Activated T-cell treated with anti-CD3 and anti-CD28 coated beads, Interleukin-2, amount 50 U/mL, for 24 hours (primary cell): ENCODE data around the gene C10orf90.

ENCODE experiments used
- DNase-seq: peaks from one replicate; pipeline ENCODE4 v3.0.0-alpha.2; 2020
- H3K27ac Mint-ChIP-seq: 2 replicates; pipeline ENCODE4 v1.8.0; 2020; ENCODE audit warnings: mild to moderate bottlenecking, mixed read lengths
- H3K27me3 Mint-ChIP-seq: 2 replicates; pipeline ENCODE4 v1.8.0; 2020; ENCODE audit warnings: mixed read lengths
- H3K36me3 Mint-ChIP-seq: 2 replicates; pipeline ENCODE4 v1.8.0; 2020; ENCODE audit warnings: low read depth, mixed read lengths
- H3K4me1 Mint-ChIP-seq: 2 replicates; pipeline ENCODE4 v1.8.0; 2020; ENCODE audit warnings: low read depth, mixed read lengths
- H3K4me3 Mint-ChIP-seq: 2 replicates; pipeline ENCODE4 v1.8.0; 2020; ENCODE audit warnings: mild to moderate bottlenecking, moderate library complexity, mixed read lengths
- H3K9me3 Mint-ChIP-seq: 2 replicates; pipeline ENCODE4 v1.8.0; 2020; ENCODE audit warnings: mixed read lengths

Gene C10orf90

GRCh38 chr10:126536656-126537055 is 133.8 kb downstream of the C10orf90 start:
- Mint-ChIP-seq H3K9me3 (no peaks in the 10 kb centered on the region), H3K27ac (no peak overlapping the region), H3K36me3 (no peaks in the 10 kb centered on the region), H3K4me1 (no peaks in the 10 kb centered on the region), H3K27me3 (no peaks in the 10 kb centered on the region), H3K4me3 (no peak overlapping the region)
- no peak for DNase-seq

GRCh38 chr10:126536148-126536547 is 134.3 kb downstream of the C10orf90 start:
- Mint-ChIP-seq H3K27me3 (no peaks in the 10 kb centered on the region), H3K9me3 (no peaks in the 10 kb centered on the region), H3K4me3 (no peak overlapping the region), H3K4me1 (no peaks in the 10 kb centered on the region), H3K27ac (no peak overlapping the region), H3K36me3 (no peaks in the 10 kb centered on the region)
- DNase-seq, result no peak

- Mint-ChIP-seq H3K27me3 (no peaks in the 10 kb centered on the region), H3K9me3 (no peaks in the 10 kb centered on the region), H3K27ac (no peak overlapping the region), H3K4me1 (no peaks in the 10 kb centered on the region), H3K36me3 (no peaks in the 10 kb centered on the region), H3K4me3 (no peak overlapping the region)
- no peak for DNase-seq
Observed at GRCh38 chr10:126533644-126534043, 136.8 kb downstream of the C10orf90 start.

GRCh38 chr10:126528315-126528835 is 142.1 kb downstream of the C10orf90 start:
- no peaks in the 10 kb centered on the region for H3K4me1 Mint-ChIP-seq
- no peaks in the 10 kb centered on the region for H3K36me3 Mint-ChIP-seq
- H3K27me3 Mint-ChIP-seq, result no peaks in the 10 kb centered on the region
- no peak overlapping the region for H3K4me3 Mint-ChIP-seq
- no peaks in the 10 kb centered on the region for H3K9me3 Mint-ChIP-seq
- H3K27ac Mint-ChIP-seq, result no peak overlapping the region
- no peak for DNase-seq

GRCh38 chr10:126527645-126528314 is 142.7 kb downstream of the C10orf90 start:
- no peaks in the 10 kb centered on the region for H3K36me3 Mint-ChIP-seq
- no peaks in the 10 kb centered on the region for H3K4me1 Mint-ChIP-seq
- H3K9me3 Mint-ChIP-seq, result no peaks in the 10 kb centered on the region
- H3K4me3 Mint-ChIP-seq, result no peak overlapping the region
- H3K27ac Mint-ChIP-seq, result no peak overlapping the region
- DNase-seq, result no peak
- H3K27me3 Mint-ChIP-seq, result no peaks in the 10 kb centered on the region

GRCh38 chr10:126525326-126525725 is 145.2 kb downstream of the C10orf90 start:
- H3K4me3 Mint-ChIP-seq, result no peak overlapping the region
- H3K27me3 Mint-ChIP-seq, result no peaks in the 10 kb centered on the region
- H3K4me1 Mint-ChIP-seq, result no peaks in the 10 kb centered on the region
- no peak overlapping the region for H3K27ac Mint-ChIP-seq
- no peaks in the 10 kb centered on the region for H3K36me3 Mint-ChIP-seq
- no peak for DNase-seq
- peaks cover 3% of the 10 kb centered on the region for H3K9me3 Mint-ChIP-seq

- Mint-ChIP-seq H3K36me3 (no peaks in the 10 kb centered on the region), H3K9me3 (peaks cover 3% of the 10 kb centered on the region), H3K27me3 (no peaks in the 10 kb centered on the region), H3K27ac (no peak overlapping the region), H3K4me3 (no peak overlapping the region), H3K4me1 (no peaks in the 10 kb centered on the region)
- no peak for DNase-seq
Observed at GRCh38 chr10:126524526-126524925, 146.0 kb downstream of the C10orf90 start.

- H3K4me3 Mint-ChIP-seq, result no peak overlapping the region
- peaks cover 3% of the 10 kb centered on the region for H3K9me3 Mint-ChIP-seq
- no peak for DNase-seq
- no peaks in the 10 kb centered on the region for H3K36me3 Mint-ChIP-seq
- H3K27me3 Mint-ChIP-seq, result no peaks in the 10 kb centered on the region
- no peaks in the 10 kb centered on the region for H3K4me1 Mint-ChIP-seq
- H3K27ac Mint-ChIP-seq, result no peak overlapping the region
Observed at GRCh38 chr10:126523071-126523470, 147.4 kb downstream of the C10orf90 start.

GRCh38 chr10:126521399-126521798 is 149.1 kb downstream of the C10orf90 start:
- Mint-ChIP-seq H3K9me3 (peaks cover 3% of the 10 kb centered on the region), H3K4me3 (no peak overlapping the region), H3K4me1 (no peaks in the 10 kb centered on the region), H3K27me3 (no peaks in the 10 kb centered on the region), H3K36me3 (no peaks in the 10 kb centered on the region), H3K27ac (no peak overlapping the region)
- DNase-seq, result no peak

GRCh38 chr10:126520751-126521317 is 149.7 kb downstream of the C10orf90 start:
- Mint-ChIP-seq H3K27me3 (no peaks in the 10 kb centered on the region), H3K9me3 (peaks cover 3% of the 10 kb centered on the region), H3K4me3 (no peak overlapping the region), H3K27ac (no peak overlapping the region), H3K4me1 (no peaks in the 10 kb centered on the region), H3K36me3 (no peaks in the 10 kb centered on the region)
- DNase-seq, result no peak

- DNase-seq, result no peak
- Mint-ChIP-seq H3K4me3 (no peak overlapping the region), H3K9me3 (peaks cover 3% of the 10 kb centered on the region), H3K4me1 (no peaks in the 10 kb centered on the region), H3K27me3 (no peaks in the 10 kb centered on the region), H3K36me3 (no peaks in the 10 kb centered on the region), H3K27ac (no peak overlapping the region)
Observed at GRCh38 chr10:126519992-126520391, 150.5 kb downstream of the C10orf90 start.

GRCh38 chr10:126519185-126519584 is 151.3 kb downstream of the C10orf90 start:
- Mint-ChIP-seq H3K36me3 (no peaks in the 10 kb centered on the region), H3K27me3 (no peaks in the 10 kb centered on the region), H3K9me3 (peaks cover 3% of the 10 kb centered on the region), H3K27ac (no peak overlapping the region), H3K4me1 (no peaks in the 10 kb centered on the region), H3K4me3 (no peak overlapping the region)
- DNase-seq, result no peak

- Mint-ChIP-seq H3K4me1 (no peaks in the 10 kb centered on the region), H3K27me3 (no peaks in the 10 kb centered on the region), H3K4me3 (no peak overlapping the region), H3K36me3 (no peaks in the 10 kb centered on the region), H3K9me3 (peaks cover 3% of the 10 kb centered on the region), H3K27ac (no peak overlapping the region)
- no peak for DNase-seq
Observed at GRCh38 chr10:126518218-126519080, 152.0 kb downstream of the C10orf90 start.

- H3K4me3 Mint-ChIP-seq, result no peak overlapping the region
- no peaks in the 10 kb centered on the region for H3K36me3 Mint-ChIP-seq
- no peaks in the 10 kb centered on the region for H3K27me3 Mint-ChIP-seq
Observed at GRCh38 chr10:126516515-126516914, 154.0 kb downstream of the C10orf90 start.

More at GRCh38 chr10:126516515-126516914, 154.0 kb downstream of the C10orf90 start:
- DNase-seq, result no peak
- Mint-ChIP-seq H3K4me1 (no peaks in the 10 kb centered on the region), H3K9me3 (peaks cover 3% of the 10 kb centered on the region), H3K27ac (no peak overlapping the region)
